WTC11 (cell line): ENCODE results near the gene SPEM3. TPM values are rescaled to one million over a fixed set of nuclear protein-coding genes. Genes with fewer than 3 reads are reported as not detected.

Experiments used
- ATAC-seq: fragments of 200-7000 bp; cut with Tn5 transposase; 2 replicates; pipeline ENCODE4 v1.10.0; 2021; ENCODE audit warnings: mild to moderate bottlenecking, moderate library complexity
- CTCF ChIA-PET: fragments of 300-600 bp; sonication (Branson Sonifier 250); formaldehyde crosslinking; loops from one replicate; lab custom pipeline; 2021; ENCODE audit warnings: antibody characterized with exemption; lab: Charles Lee
- POLR2A ChIA-PET: fragments of 350-600 bp; sonication (Branson Sonifier 250); formaldehyde crosslinking; loops from one replicate; lab custom pipeline; 2021; ENCODE audit warnings: antibody characterized with exemption; lab: Charles Lee
- DNase-seq: peaks from one replicate; pipeline ENCODE4 v3.0.0; 2021; ENCODE audit warnings: low spot score
- H3K27ac Mint-ChIP-seq: 2 replicates; pipeline ENCODE4 v1.8.0; 2021; ENCODE audit warnings: mixed read lengths
- H3K27me3 Mint-ChIP-seq: 2 replicates; pipeline ENCODE4 v1.8.0; 2021; ENCODE audit warnings: low read depth, mild to moderate bottlenecking, moderate library complexity, mixed read lengths
- H3K36me3 Mint-ChIP-seq: 2 replicates; pipeline ENCODE4 v1.8.0; 2021; ENCODE audit warnings: mixed read lengths
- H3K4me1 Mint-ChIP-seq: 2 replicates; pipeline ENCODE4 v1.8.0; 2022; ENCODE audit warnings: mixed read lengths
- H3K4me3 Mint-ChIP-seq: 2 replicates; pipeline ENCODE4 v1.8.0; 2021; ENCODE audit warnings: mild to moderate bottlenecking, moderate library complexity, mixed read lengths
- H3K9me3 Mint-ChIP-seq: 2 replicates; pipeline ENCODE4 v1.8.0; 2021; ENCODE audit warnings: mixed read lengths
- CREB1 ChIP-seq: sonication (generic); formaldehyde crosslinking; IDR thresholded peaks from 2 replicates; pipeline ENCODE4 v1.8.0; 2023; ENCODE audit warnings: mild to moderate bottlenecking, missing genetic modification reagents
- E2F5 ChIP-seq: sonication (generic); formaldehyde crosslinking; IDR thresholded peaks from 2 replicates; pipeline ENCODE4 v1.8.1; 2022; ENCODE audit warnings: mild to moderate bottlenecking, moderate library complexity, missing genetic modification reagents
- ELF4 ChIP-seq: sonication (generic); formaldehyde crosslinking; IDR thresholded peaks from 2 replicates; pipeline ENCODE4 v1.8.1; 2022; ENCODE audit warnings: low read depth, mild to moderate bottlenecking, moderate library complexity, missing genetic modification reagents
- ESRRA ChIP-seq: sonication (generic); formaldehyde crosslinking; IDR thresholded peaks from 2 replicates; pipeline ENCODE4 v1.8.1; 2022; ENCODE audit warnings: mild to moderate bottlenecking, missing genetic modification reagents, borderline replicate concordance
- FOXJ3 ChIP-seq: sonication (generic); formaldehyde crosslinking; IDR thresholded peaks from 2 replicates; pipeline ENCODE4 v1.9.0; 2021; ENCODE audit warnings: missing genetic modification reagents, mild to moderate bottlenecking, borderline replicate concordance
- FOXP1 ChIP-seq: sonication (generic); formaldehyde crosslinking; IDR thresholded peaks from 2 replicates; pipeline ENCODE4 v1.8.0; 2022; ENCODE audit warnings: missing genetic modification reagents, mild to moderate bottlenecking, moderate library complexity, borderline replicate concordance
- GABPB1 ChIP-seq: sonication (generic); formaldehyde crosslinking; IDR thresholded peaks from 2 replicates; pipeline ENCODE4 v1.8.1; 2023; ENCODE audit warnings: mild to moderate bottlenecking, missing genetic modification reagents
- HMGXB4 ChIP-seq: sonication (generic); formaldehyde crosslinking; IDR thresholded peaks from 2 replicates; pipeline ENCODE4 v1.8.1; 2023; ENCODE audit warnings: mild to moderate bottlenecking, moderate library complexity, missing genetic modification reagents
- JUN ChIP-seq: sonication (generic); formaldehyde crosslinking; IDR thresholded peaks from 2 replicates; pipeline ENCODE4 v1.8.0; 2023; ENCODE audit warnings: mild to moderate bottlenecking, missing genetic modification reagents
- MAX ChIP-seq: sonication (generic); formaldehyde crosslinking; IDR thresholded peaks from 2 replicates; pipeline ENCODE4 v1.8.0; 2022; ENCODE audit warnings: mild to moderate bottlenecking, missing genetic modification reagents
- MYBL2 ChIP-seq: sonication (generic); formaldehyde crosslinking; IDR thresholded peaks from 2 replicates; pipeline ENCODE4 v1.8.1; 2023; ENCODE audit warnings: mild to moderate bottlenecking, moderate library complexity, missing genetic modification reagents
- NFE2L1 ChIP-seq: sonication (generic); formaldehyde crosslinking; IDR thresholded peaks from 2 replicates; pipeline ENCODE4 v1.8.1; 2023; ENCODE audit warnings: missing genetic modification reagents
- NR2C2 ChIP-seq: sonication (generic); formaldehyde crosslinking; IDR thresholded peaks from 2 replicates; pipeline ENCODE4 v1.8.0; 2022; ENCODE audit warnings: mild to moderate bottlenecking, missing genetic modification reagents
- SP1 ChIP-seq: sonication (generic); formaldehyde crosslinking; conservative IDR thresholded peaks from 2 replicates; pipeline ENCODE4 v1.8.1; 2022; ENCODE audit warnings: missing genetic modification reagents
- TEAD4 ChIP-seq: sonication (generic); formaldehyde crosslinking; IDR thresholded peaks from 2 replicates; pipeline ENCODE4 v1.8.0; 2022; ENCODE audit warnings: mild to moderate bottlenecking, missing genetic modification reagents
- ZNF219 ChIP-seq: sonication (generic); formaldehyde crosslinking; IDR thresholded peaks from 2 replicates; pipeline ENCODE4 v1.8.0; 2023; ENCODE audit warnings: missing genetic modification reagents, mild to moderate bottlenecking, borderline replicate concordance
- ZNF263 ChIP-seq: sonication (generic); formaldehyde crosslinking; IDR thresholded peaks from 2 replicates; pipeline ENCODE4 v1.8.1; 2022; ENCODE audit warnings: low read depth, mild to moderate bottlenecking, moderate library complexity, missing genetic modification reagents
- ZNF416 ChIP-seq: fragments of 250-450 bp; sonication (Bioruptor Pico); IDR thresholded peaks from 2 replicates; pipeline ENCODE4 v1.9.0; 2021; ENCODE audit warnings: mild to moderate bottlenecking, inconsistent platforms
- ZNF423 ChIP-seq: fragments of 250-450 bp; sonication (Bioruptor Pico); IDR thresholded peaks from 2 replicates; pipeline ENCODE4 v2.1.2; 2022; ENCODE audit warnings: mild to moderate bottlenecking, moderate library complexity
- ZNF425 ChIP-seq: fragments of 250-450 bp; sonication (Bioruptor Pico); conservative IDR thresholded peaks from 2 replicates; pipeline ENCODE4 v1.9.0; 2021; ENCODE audit warnings: mild to moderate bottlenecking
- ZNF532 ChIP-seq: fragments of 250-450 bp; sonication (Bioruptor Pico); IDR thresholded peaks from 2 replicates; pipeline ENCODE4 v1.9.0; 2021; ENCODE audit warnings: mild to moderate bottlenecking, borderline replicate concordance
- ZNF671 ChIP-seq: fragments of 250-450 bp; sonication (Bioruptor Pico); IDR thresholded peaks from 2 replicates; pipeline ENCODE4 v1.8.0; 2021; ENCODE audit warnings: mild to moderate bottlenecking
- total RNA-seq: library from RNA; stranded (reverse); gene quantifications from 3 replicates; pipeline ENCODE4 v1.2.3, GENCODE V29; 2021
- TF ChIP-seq, protein P1 (sequence below): sonication (generic); formaldehyde crosslinking; IDR thresholded peaks from 2 replicates; pipeline ENCODE4 v1.8.1; 2023; ENCODE audit warnings: mild to moderate bottlenecking, missing genetic modification reagents, moderate library complexity

Gene SPEM3
- total RNA-seq, 1 experiment from 2014 or later = not detected

DNA sequence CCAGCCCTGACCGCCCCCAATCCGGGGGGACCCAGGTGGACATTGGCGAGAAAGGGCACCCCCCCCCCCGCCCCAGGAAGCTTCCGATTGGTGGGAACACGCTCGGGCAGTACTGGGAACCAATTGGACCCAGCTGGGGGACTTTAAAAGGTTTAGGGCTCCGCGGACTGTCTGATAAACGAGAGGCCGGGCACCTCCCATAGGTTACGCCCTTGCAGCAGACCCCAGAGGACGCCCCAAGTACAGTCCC, 25.0 kb upstream of the SPEM3 start:
- Mint-ChIP-seq H3K9me3 (no peaks in the 10 kb centered on the region), H3K36me3 (peaks cover 4% of the 10 kb centered on the region), H3K4me1 (peaks cover 27% of the 10 kb centered on the region), H3K27ac (peak overlapping the region; percentile 85)
- CTCF ChIA-PET = interaction anchor here (0.6 to 3.3 kb wide), 39 partner anchors 9 to 1523 kb away, joined by 3 to 59 read pairs (median 5); partner anchors contain the start of genes ACAP1, CHRNB1, KCTD11 and NEURL4
- ATAC-seq = peak; percentile 16
- DNase-seq = no peak
- TF ChIP-seq ZNF219 (CRISPR knock-in tag) (no peak), ESRRA (CRISPR knock-in tag) (no peak), HMGXB4 (CRISPR knock-in tag) (no peak), CREB1 (0 out of 2 replicates have a peak, but pooled peaks have one; percentile 17), ELF4 (CRISPR knock-in tag) (no peak), ZNF671 (CRISPR knock-in tag) (no peak), MAX (CRISPR knock-in tag) (no peak), NR2C2 (no peak), ZNF416 (CRISPR knock-in tag) (no peak), MYBL2 (CRISPR knock-in tag) (peak; percentile 84; the same call in 1 of the 2 replicates), ZNF423 (CRISPR knock-in tag) (no peak), TEAD4 (CRISPR knock-in tag) (no peak), FOXJ3 (CRISPR knock-in tag) (no peak), ZNF425 (no peak)
- TF ChIP-seq, protein P1, sequence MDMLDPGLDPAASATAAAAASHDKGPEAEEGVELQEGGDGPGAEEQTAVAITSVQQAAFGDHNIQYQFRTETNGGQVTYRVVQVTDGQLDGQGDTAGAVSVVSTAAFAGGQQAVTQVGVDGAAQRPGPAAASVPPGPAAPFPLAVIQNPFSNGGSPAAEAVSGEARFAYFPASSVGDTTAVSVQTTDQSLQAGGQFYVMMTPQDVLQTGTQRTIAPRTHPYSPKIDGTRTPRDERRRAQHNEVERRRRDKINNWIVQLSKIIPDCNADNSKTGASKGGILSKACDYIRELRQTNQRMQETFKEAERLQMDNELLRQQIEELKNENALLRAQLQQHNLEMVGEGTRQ (CRISPR knock-in tag) = no peak
- TF ChIP-seq, all 79 proteins: peak for 2
- H3K27me3 Mint-ChIP-seq = no peaks in the 10 kb centered on the region; the same call in 1 of the 2 replicates
- POLR2A ChIA-PET = interaction anchor here (0.6 to 2.5 kb wide), 20 partner anchors 10 to 186 kb away, joined by 3 to 38 read pairs (median 4); partner anchors contain the start of genes ACAP1, CHRNB1, NEURL4 and PLSCR3
- peak overlapping the region; percentile 80 for H3K4me3 Mint-ChIP-seq

GRCh38 chr17:7403977-7404736, 24.5 kb upstream of the SPEM3 start, which contains the start of gene TMEM256:
Gene TMEM256 (minus strand): TSS chr17:7404097. CDS start chr17:7404084, 13 bp downstream.
- ChIA-PET CTCF (interaction anchor here (0.6 to 3.3 kb wide), 40 partner anchors 10 to 1522 kb away, joined by 3 to 59 read pairs (median 5); partner anchors contain the start of genes ACAP1, CHRNB1, KCTD11 and NEURL4), POLR2A (interaction anchor here (0.6 to 2.5 kb wide), 21 partner anchors 9 to 185 kb away, joined by 3 to 38 read pairs (median 4); partner anchors contain the start of genes ACAP1, CHRNB1, NEURL4 and PLSCR3)
- no peaks in the 10 kb centered on the region; the same call in 1 of the 2 replicates for H3K27me3 Mint-ChIP-seq
- DNase-seq (peak; percentile 99), ATAC-seq (peak; percentile 87)
- H3K27ac Mint-ChIP-seq = peak within 1 kb of the TSS; percentile 85
- peaks cover 29% of the 10 kb centered on the region for H3K4me1 Mint-ChIP-seq
- H3K9me3 Mint-ChIP-seq = no peaks in the 10 kb centered on the region
- peaks cover 7% of the 10 kb centered on the region for H3K36me3 Mint-ChIP-seq
- peak within 1 kb of the TSS; percentile 84 for H3K4me3 Mint-ChIP-seq
- TF ChIP-seq FOXP1 (CRISPR knock-in tag) (peak; percentile 66; the same call in 1 of the 2 replicates), ZNF532 (CRISPR knock-in tag) (no peak), TEAD4 (CRISPR knock-in tag) (no peak), JUN (CRISPR knock-in tag) (no peak), E2F5 (0 out of 2 replicates have a peak, but pooled peaks have one; percentile 43), ZNF263 (CRISPR knock-in tag) (no peak), NFE2L1 (CRISPR knock-in tag) (no peak), GABPB1 (no peak), SP1 (CRISPR knock-in tag) (peak; percentile 66)
